D721Med (cell line): ENCODE results near the gene BBS1.
"Not testable (repeated sequence)": the region's sequence is repeated elsewhere in the genome, so short reads cannot be mapped to it uniquely, and the experiment has no call there.

Source experiments
- DNase-seq: peaks from one replicate; pipeline ENCODE4 v3.0.0; 2011; ENCODE audit warnings: low spot score; ENCODE audit not compliant: insufficient read length
- FAIRE-seq: peaks from 2 replicates; lab custom pipeline; 2011; peaks lifted over from hg19 to GRCh38; lab: Jason Lieb, UNC
- CTCF ChIP-seq: IDR thresholded peaks from 2 replicates; pipeline ENCODE4 v1.5.1; 2012; ENCODE audit warnings: mild to moderate bottlenecking, control low read depth; ENCODE audit not compliant: insufficient read depth; ENCODE audit errors: missing control alignments

Gene BBS1

GRCh38 chr11:66529655-66530054 lies 19.2 kb downstream of the BBS1 start:
- no peak for FAIRE-seq

GRCh38 chr11:66530927-66531709 lies 20.7 kb downstream of the BBS1 start:
- DNase-seq: no peak
- no peak for FAIRE-seq
- no peak for TF ChIP-seq CTCF

More at GRCh38 chr11:66529655-66530054, 19.2 kb downstream of the BBS1 start:
- TF ChIP-seq CTCF: no peak
- DNase-seq: no peak

GRCh38 chr11:66531841-66532240 lies 21.4 kb downstream of the BBS1 start:
- FAIRE-seq (no peak), DNase-seq (no peak)
- TF ChIP-seq CTCF: no peak

- no peak for FAIRE-seq
- DNase-seq: no peak
- TF ChIP-seq CTCF: no peak
Measured at GRCh38 chr11:66532784-66533183, 22.3 kb downstream of the BBS1 start.

- no peak for DNase-seq
- FAIRE-seq: no peak
- no peak for TF ChIP-seq CTCF
Measured at GRCh38 chr11:66539170-66539869, 28.9 kb downstream of the BBS1 start.

- no peak for TF ChIP-seq CTCF
- DNase-seq (no peak), FAIRE-seq (no peak)
Measured at GRCh38 chr11:66539870-66540213, 29.4 kb downstream of the BBS1 start.

- not testable (repeated sequence) for FAIRE-seq
Measured at GRCh38 chr11:66540598-66540997, 30.2 kb downstream of the BBS1 start.

More at GRCh38 chr11:66540598-66540997, 30.2 kb downstream of the BBS1 start:
- not testable (repeated sequence) for DNase-seq
